PC-9 (cell line): ENCODE measurements around the gene FMO5.

Source experiments
- EZH2 ChIP-seq: fragments of 200-600 bp; sonication (generic); IDR thresholded peaks from 2 replicates; pipeline ENCODE4 v1.8.0; 2017; ENCODE audit warnings: antibody characterized with exemption, low read depth
- TF ChIP-seq, protein P1 (sequence below): fragments of 200-600 bp; sonication (generic); conservative IDR thresholded peaks from 2 replicates; pipeline ENCODE4 v1.6.1; 2017; ENCODE audit warnings: mixed run types, antibody characterized with exemption, mild to moderate bottlenecking, moderate library complexity

DNA sequence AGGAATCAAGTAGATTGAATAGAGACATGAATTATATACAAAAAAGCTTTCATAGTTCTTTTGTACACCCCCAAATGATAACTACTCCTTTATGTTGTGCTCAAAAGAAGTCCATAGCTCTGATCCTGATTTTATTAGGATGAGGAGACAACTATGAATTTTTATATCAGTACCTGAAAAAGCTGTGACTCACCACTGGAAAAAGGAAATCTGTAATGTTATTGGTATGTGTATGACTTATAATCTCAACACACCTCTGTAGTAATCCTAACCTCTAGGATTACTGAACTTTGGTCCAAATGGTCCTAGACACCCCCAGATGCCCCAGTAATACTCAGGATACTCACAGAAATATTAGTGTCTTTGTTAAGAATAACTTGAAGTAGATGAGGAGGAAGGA lies 63.0 kb downstream of the FMO5 start:
- TF ChIP-seq, protein P1, sequence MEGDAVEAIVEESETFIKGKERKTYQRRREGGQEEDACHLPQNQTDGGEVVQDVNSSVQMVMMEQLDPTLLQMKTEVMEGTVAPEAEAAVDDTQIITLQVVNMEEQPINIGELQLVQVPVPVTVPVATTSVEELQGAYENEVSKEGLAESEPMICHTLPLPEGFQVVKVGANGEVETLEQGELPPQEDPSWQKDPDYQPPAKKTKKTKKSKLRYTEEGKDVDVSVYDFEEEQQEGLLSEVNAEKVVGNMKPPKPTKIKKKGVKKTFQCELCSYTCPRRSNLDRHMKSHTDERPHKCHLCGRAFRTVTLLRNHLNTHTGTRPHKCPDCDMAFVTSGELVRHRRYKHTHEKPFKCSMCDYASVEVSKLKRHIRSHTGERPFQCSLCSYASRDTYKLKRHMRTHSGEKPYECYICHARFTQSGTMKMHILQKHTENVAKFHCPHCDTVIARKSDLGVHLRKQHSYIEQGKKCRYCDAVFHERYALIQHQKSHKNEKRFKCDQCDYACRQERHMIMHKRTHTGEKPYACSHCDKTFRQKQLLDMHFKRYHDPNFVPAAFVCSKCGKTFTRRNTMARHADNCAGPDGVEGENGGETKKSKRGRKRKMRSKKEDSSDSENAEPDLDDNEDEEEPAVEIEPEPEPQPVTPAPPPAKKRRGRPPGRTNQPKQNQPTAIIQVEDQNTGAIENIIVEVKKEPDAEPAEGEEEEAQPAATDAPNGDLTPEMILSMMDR = no peak
- TF ChIP-seq EZH2 = no peak
